GM21786 (cell line): ENCODE results near the gene CAPN11.

Experiments used
- ATAC-seq: cut with Tn5 transposase; IDR thresholded peaks from one replicate; pipeline ENCODE4 v1.9.1; 2021; ENCODE audit not compliant: unreplicated experiment

The CAPN11 gene

DNA sequence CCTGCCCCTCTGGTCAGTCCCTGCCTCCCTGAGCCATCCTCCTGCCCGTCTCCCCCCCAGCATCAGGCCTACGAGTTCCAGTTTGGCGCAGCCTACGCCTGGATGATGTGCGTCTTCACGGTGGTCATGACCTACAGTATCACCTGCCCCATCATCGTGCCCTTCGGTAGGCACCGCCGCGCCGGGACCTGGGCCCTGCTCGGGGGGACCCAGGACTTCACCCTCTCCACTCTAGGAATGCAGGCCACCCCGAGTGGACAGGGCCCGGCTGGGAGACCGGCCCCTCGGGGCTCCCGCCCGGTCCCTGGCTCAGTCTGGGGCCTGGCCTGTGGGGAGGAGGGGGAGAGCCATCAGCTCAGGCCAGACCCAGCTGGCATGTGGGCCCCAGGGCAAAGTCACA lies 6.1 kb upstream of the CAPN11 start:
- ATAC-seq = no peak

DNA sequence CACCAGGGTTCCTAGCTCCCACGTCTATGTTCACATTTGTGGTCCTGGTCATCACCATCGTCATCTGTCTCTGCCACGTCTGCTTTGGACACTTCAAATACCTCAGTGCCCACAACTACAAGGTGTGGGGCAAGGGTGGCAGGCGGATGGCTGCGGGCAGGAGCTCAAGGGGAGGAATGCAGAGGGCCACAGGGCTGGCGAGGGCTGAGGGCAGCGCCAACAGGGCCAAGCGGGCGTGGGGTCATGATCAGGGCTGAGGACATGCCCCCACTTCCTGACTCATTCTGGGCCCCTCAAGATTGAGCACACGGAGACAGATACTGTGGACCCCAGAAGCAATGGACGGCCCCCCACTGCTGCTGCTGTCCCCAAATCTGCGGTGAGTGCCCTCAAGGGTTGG lies 4.6 kb upstream of the CAPN11 start:
- ATAC-seq = no peak

- no peak for ATAC-seq
Measured at GRCh38 chr6:44156494-44157151, 2.0 kb upstream of the CAPN11 start.

GRCh38 chr6:44157152-44157521 lies 1.5 kb upstream of the CAPN11 start:
- ATAC-seq = no peak

GRCh38 chr6:44161997-44162338 lies 3.3 kb downstream of the CAPN11 start:
- no peak for ATAC-seq

GRCh38 chr6:44162876-44163625 lies 4.4 kb downstream of the CAPN11 start:
- ATAC-seq = no peak

- ATAC-seq = no peak
Measured at GRCh38 chr6:44166116-44166515, 7.5 kb downstream of the CAPN11 start.

- no peak for ATAC-seq
Measured at GRCh38 chr6:44166591-44167184, 8.1 kb downstream of the CAPN11 start.

DNA sequence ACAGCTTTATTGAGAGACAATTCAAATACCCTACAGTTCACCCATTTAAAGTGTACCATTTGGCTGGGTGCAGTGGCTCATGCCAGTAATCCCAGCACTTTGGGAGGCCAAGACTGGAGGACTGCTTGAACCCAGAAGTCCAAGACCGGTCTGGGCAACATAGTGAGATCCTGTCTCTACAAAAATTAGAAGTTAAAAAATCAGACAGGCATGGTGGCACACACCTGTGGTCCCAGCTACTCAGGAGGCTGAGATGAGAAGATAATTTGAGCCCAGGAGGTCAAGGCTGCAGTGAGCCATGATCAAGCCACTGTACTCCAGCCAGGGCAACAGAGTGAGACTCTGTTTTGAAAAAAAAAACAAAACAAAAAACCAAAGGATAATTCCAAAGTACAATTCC lies 8.9 kb downstream of the CAPN11 start:
- ATAC-seq = no peak

DNA sequence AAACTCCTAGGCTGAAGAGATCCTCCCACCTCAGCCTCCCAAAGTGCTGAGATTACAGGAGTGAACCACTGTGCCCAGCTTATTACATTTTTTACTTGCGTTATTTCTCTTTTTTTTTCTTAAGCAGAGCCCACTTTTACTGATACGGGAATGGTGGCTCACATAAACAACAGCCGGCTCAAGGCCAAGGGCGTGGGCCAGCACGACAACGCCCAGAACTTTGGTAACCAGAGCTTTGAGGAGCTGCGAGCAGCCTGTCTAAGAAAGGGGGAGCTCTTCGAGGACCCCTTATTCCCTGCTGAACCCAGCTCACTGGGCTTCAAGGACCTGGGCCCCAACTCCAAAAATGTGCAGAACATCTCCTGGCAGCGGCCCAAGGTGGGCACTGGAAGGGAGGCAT lies 10.5 kb downstream of the CAPN11 start:
- no peak for ATAC-seq

DNA sequence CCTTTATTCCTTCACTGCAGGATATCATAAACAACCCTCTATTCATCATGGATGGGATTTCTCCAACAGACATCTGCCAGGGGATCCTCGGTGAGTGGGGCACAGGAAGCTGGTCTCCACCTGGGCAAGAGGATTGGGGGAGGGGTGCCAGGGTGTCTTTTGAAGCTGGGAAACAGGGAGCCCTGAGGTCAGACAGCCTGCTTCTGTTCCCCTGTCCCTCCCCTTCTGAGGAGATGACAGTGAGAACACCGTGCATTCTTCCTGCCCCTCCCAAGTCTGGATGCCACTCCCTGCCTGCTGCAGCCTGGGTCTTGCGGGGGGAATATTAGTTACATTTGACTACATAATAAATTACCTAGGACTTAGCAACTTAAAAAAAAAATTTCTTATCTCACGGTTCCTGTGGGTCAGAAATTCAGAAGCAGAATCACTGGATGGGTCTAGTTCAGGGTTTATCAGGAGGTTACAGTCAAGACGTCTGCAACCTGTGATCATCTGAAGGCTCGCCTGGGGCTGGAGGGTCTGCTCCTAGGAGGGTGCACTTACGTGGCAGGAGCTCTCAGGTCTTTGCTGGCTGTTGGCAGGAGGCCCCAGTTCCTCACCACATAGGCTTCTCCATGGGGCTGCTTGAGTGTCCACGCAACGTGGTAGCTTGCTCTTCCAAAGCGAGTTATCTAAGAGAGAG lies 11.4 kb downstream of the CAPN11 start:
- ATAC-seq = no peak

DNA sequence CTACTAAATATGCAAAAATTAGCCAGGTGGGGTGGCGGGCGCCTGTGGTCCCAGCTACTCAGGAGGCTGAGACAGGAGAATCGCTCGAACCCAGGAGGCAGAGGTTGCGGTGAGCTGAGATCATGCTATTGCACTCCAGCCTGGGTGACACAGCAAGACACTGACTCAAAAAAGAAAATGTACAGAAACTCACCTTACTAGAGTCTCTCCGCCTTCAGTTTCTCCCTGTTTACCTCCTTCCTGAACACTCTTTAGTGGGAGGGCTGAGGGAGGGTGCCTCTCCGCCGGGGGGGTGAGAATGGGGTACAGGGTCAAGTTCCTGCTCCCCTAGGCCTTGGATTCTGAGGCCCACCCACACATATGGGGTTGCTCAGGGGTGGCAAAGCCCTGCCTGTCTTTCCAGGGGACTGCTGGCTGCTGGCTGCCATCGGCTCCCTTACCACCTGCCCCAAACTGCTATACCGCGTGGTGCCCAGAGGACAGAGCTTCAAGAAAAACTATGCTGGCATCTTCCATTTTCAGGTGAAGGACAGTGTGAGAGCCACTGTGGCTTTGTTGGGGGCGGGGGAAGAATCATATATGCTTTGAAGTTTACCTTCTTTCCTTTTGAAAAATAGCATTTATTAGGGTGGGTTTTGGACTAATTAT lies 13.4 kb downstream of the CAPN11 start:
- no peak for ATAC-seq

- peak; percentile 50 for ATAC-seq
Measured at GRCh38 chr6:44172731-44173500, 14.3 kb downstream of the CAPN11 start.

DNA sequence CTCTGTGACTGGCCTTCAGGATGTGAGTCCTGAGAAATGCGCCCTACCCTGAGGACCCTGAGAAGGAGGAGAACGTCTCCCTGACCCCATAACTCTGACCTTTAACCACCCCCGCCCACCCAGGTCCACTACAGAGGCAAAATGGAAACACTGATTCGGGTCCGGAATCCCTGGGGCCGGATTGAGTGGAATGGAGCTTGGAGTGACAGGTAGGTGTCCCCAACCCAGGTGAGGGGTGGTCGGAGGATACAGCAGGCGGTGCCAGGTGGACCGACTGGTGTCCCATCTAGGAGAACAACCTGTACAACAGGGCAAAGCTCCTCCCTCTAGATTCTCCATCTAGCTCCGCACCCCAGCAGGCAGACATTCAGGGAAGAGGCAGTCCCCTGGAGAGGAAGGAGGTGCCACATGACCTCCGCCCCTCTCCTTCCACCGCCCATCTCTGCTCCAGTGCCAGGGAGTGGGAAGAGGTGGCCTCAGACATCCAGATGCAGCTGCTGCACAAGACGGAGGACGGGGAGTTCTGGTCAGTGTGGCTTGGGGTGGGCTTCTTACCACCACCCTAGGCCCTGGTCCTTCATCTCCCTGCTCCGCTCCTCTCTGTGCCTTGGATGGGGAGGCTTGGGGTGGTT lies 17.6 kb downstream of the CAPN11 start:
- ATAC-seq = no peak

DNA sequence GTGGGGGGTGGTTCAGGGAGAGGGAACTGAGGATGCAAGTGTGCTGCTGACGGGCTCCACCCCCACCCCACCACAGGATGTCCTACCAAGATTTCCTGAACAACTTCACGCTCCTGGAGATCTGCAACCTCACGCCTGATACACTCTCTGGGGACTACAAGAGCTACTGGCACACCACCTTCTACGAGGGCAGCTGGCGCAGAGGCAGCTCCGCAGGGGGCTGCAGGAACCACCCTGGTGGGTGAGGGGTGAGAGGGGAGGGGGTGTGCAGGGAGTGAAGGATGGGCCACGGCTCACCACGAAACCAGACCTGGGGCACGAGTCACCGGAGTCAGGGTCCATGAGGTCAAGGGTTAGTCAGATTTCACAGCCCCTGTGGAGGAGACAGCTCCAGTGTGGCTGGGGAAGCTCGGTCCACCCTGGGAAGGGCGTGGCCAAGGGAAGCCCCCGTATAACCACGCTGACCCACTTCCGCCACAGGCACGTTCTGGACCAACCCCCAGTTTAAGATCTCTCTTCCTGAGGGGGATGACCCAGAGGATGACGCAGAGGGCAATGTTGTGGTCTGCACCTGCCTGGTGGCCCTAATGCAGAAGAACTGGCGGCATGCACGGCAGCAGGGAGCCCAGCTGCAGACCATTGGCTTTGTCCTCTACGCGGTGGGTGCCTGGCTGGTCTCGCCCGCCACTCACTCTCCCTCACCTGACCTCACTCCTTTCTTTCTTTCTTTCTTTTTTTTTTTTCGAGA lies 18.3 kb downstream of the CAPN11 start:
- ATAC-seq = peak; percentile 65

GRCh38 chr6:44177691-44178423 lies 19.2 kb downstream of the CAPN11 start:
- no peak for ATAC-seq

DNA sequence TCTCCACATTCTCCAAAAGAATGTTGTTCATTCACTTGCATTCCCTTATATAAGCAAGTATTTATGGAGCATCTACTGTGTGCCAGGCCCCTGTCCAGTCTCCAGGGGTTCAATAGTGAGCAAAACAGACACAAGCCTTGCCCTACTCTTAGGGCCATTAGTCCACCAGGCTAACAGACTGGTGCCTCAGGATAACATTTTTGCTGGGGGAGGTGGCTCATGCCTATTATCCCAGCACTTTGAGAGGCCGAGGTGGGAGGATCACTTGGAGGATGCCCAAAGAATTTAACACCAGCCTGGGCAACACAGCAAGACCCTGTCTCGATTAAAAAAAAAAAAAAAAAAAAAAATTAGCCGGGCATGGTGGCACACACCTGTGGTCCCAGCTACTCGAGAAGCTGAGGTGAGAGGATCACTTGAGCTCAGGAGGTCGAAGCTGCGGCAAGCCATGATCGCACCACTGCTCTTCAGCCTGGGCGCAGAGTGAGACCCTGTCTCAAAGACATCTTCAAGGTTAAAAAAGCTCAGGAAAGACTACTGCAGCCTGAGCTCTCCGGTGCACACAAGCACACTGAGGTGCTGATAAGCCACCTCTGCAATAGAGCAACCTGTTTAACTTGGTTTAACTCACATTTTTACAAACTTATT lies 19.9 kb downstream of the CAPN11 start:
- no peak for ATAC-seq

DNA sequence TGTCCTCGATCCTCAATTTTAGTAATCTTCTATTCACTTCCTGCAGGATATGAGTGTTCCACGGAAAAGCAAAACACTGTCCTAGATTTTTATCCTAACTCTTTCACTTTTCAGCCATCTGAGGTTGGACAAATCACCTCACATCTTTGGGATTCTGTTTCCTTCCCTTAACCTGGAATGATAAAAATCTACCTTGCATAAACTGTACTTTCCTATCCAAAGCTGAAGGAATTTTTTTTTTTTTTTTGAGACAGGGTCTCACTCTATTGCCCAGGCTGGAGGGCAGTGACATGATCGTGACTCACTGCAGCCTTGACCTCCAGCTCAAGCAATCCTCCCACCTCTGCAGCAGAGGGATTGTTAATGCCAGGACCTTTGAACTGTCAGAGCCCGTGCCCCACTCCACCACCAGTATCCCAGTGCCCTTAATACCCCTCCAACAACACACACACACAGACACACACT lies 20.5 kb downstream of the CAPN11 start:
- no peak for ATAC-seq
